SK-N-SH (cell line): ENCODE data around the gene CDC25A.

Source experiments
- CHD2 ChIP-seq: fragments of 150-350 bp; IDR thresholded peaks from 2 replicates; pipeline ENCODE4 v1.6.1; 2018; ENCODE audit warnings: low read length; ENCODE audit not compliant: partially characterized antibody
- CTCF ChIP-seq: fragments of 200-600 bp; sonication (generic); IDR thresholded peaks from 2 replicates; pipeline ENCODE4 v1.6.1; 2017; ENCODE audit warnings: antibody characterized with exemption, mild to moderate bottlenecking, moderate library complexity
- EP300 ChIP-seq, 2 experiments: IDR thresholded peaks; 2 replicates each; pipeline versions ENCODE4 v1.4.0 to v1.6.1; 2012; ENCODE audit warnings: borderline replicate concordance in 1 of 2, low read depth in 1 of 2, low read length in 1 of 2
- GATA2 ChIP-seq: sonication (generic); formaldehyde crosslinking; IDR thresholded peaks from 2 replicates; pipeline ENCODE4 v1.5.0; 2020; ENCODE audit warnings: mild to moderate bottlenecking, missing genetic modification reagents
- POLR2AphosphoS5 ChIP-seq: IDR thresholded peaks from 2 replicates; pipeline ENCODE4 v1.6.1; 2012; ENCODE audit warnings: low read depth, low read length
- RAD21 ChIP-seq: IDR thresholded peaks from 2 replicates; pipeline ENCODE4 v1.6.1; 2012; ENCODE audit warnings: mild to moderate bottlenecking, low read length
- REST ChIP-seq: IDR thresholded peaks from 2 replicates; pipeline ENCODE4 v1.6.1; 2012; ENCODE audit warnings: mild to moderate bottlenecking, low read depth, low read length, moderate library complexity
- SIN3A ChIP-seq: IDR thresholded peaks from 2 replicates; pipeline ENCODE4 v1.6.1; 2012; ENCODE audit warnings: low read depth, mild to moderate bottlenecking, low read length, moderate library complexity, borderline replicate concordance
- TEAD4 ChIP-seq: IDR thresholded peaks from 2 replicates; pipeline ENCODE4 v1.4.0; 2012; ENCODE audit warnings: mild to moderate bottlenecking, borderline replicate concordance; ENCODE audit not compliant: insufficient read depth

- TF ChIP-seq RAD21 = no peak
- TF ChIP-seq EP300 (IDR thresholded peaks at IDR 0.05; ENCODE audit: borderline replicate concordance in 1 of 2, low read depth in 1 of 2, low read length in 1 of 2) = no peak
- TF ChIP-seq CTCF = no peak
- no peak for TF ChIP-seq SIN3A
- no peak for TF ChIP-seq CHD2
- no peak for TF ChIP-seq GATA2 (CRISPR knock-in tag)
- no peak for TF ChIP-seq REST
- no peak for TF ChIP-seq TEAD4
- no peak for TF ChIP-seq POLR2AphosphoS5
These were observed 21.2 kb upstream of the CDC25A start for GRCh38 chr3:48209445-48209844.
